NT2/D1 (cell line): Measurements from ENCODE around the gene ENDOU.

Experiments
- SUZ12 ChIP-seq: IDR thresholded peaks from 2 replicates; pipeline ENCODE4 v1.6.1; 2011; ENCODE audit not compliant: insufficient read length, insufficient read depth; ENCODE audit errors: extremely low read depth
- YY1 ChIP-seq: IDR thresholded peaks from 2 replicates; pipeline ENCODE4 v1.6.1; 2011; ENCODE audit not compliant: insufficient read length, insufficient read depth
- ZNF274 ChIP-seq: IDR thresholded peaks from 2 replicates; pipeline ENCODE4 v1.6.1; 2011; ENCODE audit warnings: mild to moderate bottlenecking, low read depth, low read length

GRCh38 chr12:47679785-47680184 lies 45.5 kb downstream of the ENDOU start:
- TF ChIP-seq YY1 (no peak), ZNF274 (no peak), SUZ12 (no peak)
